HG02943 (cell line): Measurements from ENCODE around the gene DNAJA3.

Experiments used
- ATAC-seq: cut with Tn5 transposase; IDR thresholded peaks from one replicate; pipeline ENCODE4 v1.9.1; 2021; ENCODE audit warnings: mild to moderate bottlenecking, low read depth, moderate library complexity; ENCODE audit not compliant: unreplicated experiment

Gene DNAJA3

DNA sequence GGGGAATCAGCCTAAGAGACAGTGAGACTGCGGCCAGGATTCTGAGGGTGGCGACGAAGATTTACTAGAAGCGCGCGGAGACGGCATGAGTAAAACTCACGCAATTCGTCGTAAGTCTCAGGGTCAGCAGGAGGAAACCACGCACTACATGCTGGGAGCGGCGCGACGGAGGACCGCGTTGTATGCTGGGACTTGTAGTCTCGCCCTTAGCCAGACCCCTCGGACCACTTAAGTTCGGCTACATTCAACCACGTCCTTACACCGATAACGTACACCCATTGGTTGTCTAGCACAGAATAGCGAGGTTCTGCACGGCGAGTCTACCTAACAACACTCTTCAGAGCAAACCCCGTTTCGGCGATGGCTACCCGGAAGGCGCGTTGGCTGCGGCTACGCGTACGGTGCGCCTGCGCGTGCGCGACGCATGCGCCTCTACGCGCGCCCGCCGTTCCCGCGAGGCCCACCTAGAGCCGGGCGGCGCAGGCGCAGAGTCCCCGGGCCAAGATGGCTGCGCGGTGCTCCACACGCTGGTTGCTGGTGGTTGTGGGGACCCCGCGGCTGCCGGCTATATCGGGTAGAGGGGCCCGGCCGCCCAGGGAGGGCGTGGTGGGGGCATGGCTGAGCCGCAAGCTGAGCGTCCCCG, at the start of gene DNAJA3:
Gene DNAJA3, plus strand, starts transcription at position 491 of the 643 bp plus-strand sequence. Its CDS starts 14 bp downstream, at position 505.
- ATAC-seq = peak; percentile 88

DNA sequence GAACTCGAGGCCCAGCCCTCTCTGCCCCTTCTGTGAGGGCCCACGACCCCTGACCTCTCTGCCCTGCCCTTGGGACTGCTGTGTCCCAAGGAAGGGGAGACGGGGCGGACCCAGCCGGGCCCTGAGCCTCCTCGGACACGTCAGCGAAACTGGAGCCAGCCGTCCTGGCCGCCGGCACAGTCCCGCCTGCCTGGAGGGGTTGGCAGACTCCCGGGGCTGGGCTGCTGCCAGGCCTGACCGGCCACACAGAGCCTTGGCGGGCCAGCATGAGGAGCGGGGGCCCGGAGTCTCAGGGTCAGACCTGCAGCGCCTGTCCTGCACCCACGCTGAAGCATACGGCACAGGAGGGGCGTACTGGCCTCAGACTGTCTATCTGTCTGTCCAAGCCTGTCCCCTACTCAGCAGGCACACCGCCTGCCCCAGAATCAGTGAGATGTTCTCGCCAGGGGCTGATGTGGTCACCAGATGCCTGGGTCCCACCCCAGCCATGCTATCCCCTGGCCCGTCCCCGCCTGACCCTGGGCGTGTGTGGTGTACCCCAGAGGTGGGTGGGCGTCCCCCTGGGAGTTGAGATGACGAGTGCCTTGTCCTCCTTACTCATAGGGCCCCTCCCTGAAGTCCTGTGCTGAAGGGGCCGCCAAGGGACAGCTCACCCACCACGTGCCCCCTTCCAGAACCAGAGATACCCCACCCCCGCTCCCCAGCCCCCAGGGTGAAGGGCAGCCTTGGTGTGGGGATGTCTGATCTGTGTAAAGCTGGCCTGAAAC, 49.4 kb upstream of the DNAJA3 start:
- no peak for ATAC-seq

DNA sequence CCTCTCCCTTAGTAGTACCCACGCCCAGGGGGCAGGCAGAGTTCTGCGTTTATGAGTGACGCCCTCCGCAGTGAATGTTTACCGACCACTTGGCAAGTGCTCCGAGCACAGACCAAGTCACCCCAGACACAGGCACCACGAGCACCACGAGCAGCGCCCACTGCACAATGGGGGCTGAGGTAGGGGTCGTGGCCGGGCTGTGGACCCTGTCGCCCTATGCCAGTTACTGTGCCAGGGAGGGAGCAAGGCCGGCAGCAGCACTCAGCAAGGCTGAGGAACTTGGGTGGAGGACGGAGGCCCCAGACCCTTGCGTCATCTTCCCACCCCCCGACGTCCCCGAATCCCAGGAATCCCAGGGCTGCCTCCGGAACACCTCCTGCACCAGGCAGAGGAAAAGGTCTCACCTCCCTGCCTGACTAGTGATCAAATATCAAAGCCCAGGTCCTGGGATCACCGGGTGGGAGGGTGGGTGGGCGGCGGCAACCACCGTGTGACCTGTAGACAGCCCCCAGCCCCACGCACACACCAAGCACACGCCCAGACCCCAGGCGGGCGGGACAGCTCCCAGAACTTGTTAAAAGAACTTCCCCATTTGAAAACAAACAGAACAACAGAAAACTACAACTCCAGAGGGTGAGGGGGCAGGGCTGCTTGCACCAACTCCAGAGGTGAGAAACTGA, 48.6 kb upstream of the DNAJA3 start:
- no peak for ATAC-seq

DNA sequence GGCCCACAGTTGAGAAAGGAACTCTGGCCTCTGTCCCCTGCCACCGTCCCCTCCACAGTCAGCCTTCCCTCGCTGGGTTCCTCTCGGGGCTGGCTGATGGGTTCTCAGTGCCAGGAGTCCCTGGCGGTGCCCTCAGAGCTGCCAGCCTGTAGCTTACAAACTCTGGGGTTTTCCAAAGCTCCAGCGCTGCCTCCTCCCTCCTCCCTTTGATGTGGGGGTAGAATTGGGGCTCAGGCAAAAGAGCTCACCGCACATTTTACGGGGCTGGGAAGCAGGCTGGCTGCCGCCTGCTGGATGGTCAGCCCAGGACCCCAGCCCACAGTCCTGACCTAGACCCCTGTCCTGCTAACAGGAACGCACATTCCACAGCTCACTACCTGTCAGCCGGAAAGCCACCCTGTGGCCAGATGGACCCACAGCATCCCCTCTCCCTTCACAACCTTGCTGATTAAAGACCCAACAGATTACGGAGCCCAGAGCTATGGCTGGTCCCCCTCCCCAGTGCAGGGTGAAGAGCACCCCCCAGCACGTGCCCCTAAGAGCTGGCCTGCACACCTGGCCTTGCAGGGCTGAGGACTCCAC, 48.0 kb upstream of the DNAJA3 start:
- ATAC-seq = no peak

DNA sequence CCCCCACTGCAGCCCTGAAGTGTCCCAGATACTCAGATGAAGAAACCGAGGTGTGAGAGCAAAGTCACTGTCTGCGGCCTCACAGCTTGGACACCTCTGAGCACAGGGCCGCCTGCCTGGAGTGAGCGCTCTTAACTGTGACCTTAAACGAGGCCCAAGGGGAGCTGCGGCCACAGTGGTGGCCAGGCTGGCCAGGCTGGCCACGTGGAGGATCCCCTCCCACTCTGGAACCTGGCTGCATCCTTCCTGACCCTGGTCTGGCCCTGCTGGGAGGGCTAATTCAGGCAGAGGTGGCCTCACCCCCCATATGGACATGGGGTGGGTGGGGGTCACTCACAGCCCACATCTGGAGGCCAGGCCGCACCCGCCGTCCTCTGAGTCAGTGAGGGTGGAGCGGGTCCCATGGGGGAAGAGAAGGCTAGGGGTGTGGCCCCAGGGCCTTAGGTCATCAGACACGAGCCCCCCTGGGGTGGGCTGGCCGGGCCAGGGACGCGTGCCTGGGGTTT, 47.5 kb upstream of the DNAJA3 start:
- no peak for ATAC-seq

DNA sequence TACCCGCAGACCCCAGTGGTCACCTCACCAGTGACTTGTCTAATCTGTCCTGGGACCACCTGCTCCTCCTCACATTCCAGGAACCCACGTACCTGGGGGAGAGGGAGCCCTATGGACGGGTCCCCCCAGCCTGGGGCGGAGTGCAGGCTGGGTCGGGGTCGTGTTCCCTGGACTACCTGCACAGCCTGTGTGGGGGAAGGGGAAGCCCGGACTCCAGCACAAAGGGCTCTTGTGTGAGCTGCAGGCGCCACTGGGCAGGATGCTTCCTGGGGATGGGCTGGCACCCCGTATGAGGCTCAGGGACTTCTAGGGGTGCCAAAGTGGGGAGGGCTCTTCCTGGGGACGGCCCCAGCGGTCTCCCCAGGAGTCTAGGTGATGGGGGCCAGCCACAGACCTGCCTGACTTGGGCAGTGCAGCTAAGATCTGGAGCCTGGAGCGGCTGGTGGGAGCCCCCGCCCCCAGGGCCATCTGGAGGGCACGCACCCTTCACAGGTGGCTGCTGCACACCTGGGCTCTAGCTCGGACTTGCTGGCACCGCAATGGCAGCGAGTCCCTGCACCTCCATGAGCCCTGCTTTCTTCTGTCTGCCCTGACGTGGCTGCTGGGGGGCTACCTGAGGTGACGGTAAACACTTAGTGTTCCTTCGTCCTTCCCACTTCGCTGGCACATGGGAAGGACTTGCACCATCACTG, 46.5 kb upstream of the DNAJA3 start:
- ATAC-seq = no peak

DNA sequence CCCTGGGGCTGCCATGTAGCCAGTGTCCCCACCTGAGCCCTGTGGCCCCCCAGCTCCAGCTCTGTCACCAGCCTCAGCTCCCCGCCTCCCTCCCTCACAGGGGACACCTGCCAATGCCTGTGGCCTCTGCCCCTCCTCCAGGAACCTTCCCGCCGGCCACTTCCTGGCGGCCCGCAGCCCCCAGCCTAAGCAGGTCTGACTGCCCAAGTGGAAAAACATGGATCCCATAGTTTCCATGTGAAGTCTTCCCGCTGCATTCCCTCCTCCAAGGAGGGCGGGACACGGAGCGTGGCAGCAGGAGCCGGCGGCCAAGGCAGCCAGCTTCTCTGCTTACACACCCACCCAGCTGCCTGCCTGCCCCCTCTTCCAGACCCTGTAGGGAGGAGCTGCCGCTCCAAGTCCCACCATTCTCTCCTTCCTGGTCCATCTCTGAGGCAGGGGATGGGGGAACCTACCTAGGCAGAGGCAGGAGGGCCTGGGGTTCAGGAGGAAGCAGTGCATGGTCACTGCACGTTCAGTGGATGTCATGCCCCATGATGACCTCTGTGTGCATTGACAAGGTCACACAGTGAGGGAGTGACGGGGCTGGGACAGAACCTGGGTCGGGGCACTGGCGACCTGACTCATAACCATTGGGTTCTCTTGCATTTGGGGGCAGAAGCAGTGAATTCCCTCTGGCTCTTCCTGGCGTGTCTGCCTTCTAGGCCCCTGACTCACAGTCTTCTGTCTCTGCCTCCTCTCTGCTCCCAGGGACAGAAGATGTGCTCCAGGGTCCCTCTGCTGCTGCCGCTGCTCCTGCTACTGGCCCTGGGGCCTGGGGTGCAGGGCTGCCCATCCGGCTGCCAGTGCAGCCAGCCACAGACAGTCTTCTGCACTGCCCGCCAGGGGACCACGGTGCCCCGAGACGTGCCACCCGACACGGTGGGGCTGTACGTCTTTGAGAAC, 45.3 kb upstream of the DNAJA3 start:
- no peak for ATAC-seq

DNA sequence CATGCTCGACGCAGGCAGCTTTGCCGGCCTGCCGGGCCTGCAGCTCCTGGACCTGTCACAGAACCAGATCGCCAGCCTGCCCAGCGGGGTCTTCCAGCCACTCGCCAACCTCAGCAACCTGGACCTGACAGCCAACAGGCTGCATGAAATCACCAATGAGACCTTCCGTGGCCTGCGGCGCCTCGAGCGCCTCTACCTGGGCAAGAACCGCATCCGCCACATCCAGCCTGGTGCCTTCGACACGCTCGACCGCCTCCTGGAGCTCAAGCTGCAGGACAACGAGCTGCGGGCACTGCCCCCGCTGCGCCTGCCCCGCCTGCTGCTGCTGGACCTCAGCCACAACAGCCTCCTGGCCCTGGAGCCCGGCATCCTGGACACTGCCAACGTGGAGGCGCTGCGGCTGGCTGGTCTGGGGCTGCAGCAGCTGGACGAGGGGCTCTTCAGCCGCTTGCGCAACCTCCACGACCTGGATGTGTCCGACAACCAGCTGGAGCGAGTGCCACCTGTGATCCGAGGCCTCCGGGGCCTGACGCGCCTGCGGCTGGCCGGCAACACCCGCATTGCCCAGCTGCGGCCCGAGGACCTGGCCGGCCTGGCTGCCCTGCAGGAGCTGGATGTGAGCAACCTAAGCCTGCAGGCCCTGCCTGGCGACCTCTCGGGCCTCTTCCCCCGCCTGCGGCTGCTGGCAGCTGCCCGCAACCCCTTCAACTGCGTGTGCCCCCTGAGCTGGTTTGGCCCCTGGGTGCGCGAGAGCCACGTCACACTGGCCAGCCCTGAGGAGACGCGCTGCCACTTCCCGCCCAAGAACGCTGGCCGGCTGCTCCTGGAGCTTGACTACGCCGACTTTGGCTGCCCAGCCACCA, 44.4 kb upstream of the DNAJA3 start:
- ATAC-seq = no peak

DNA sequence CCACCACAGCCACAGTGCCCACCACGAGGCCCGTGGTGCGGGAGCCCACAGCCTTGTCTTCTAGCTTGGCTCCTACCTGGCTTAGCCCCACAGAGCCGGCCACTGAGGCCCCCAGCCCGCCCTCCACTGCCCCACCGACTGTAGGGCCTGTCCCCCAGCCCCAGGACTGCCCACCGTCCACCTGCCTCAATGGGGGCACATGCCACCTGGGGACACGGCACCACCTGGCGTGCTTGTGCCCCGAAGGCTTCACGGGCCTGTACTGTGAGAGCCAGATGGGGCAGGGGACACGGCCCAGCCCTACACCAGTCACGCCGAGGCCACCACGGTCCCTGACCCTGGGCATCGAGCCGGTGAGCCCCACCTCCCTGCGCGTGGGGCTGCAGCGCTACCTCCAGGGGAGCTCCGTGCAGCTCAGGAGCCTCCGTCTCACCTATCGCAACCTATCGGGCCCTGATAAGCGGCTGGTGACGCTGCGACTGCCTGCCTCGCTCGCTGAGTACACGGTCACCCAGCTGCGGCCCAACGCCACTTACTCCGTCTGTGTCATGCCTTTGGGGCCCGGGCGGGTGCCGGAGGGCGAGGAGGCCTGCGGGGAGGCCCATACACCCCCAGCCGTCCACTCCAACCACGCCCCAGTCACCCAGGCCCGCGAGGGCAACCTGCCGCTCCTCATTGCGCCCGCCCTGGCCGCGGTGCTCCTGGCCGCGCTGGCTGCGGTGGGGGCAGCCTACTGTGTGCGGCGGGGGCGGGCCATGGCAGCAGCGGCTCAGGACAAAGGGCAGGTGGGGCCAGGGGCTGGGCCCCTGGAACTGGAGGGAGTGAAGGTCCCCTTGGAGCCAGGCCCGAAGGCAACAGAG, 43.5 kb upstream of the DNAJA3 start:
- no peak for ATAC-seq

DNA sequence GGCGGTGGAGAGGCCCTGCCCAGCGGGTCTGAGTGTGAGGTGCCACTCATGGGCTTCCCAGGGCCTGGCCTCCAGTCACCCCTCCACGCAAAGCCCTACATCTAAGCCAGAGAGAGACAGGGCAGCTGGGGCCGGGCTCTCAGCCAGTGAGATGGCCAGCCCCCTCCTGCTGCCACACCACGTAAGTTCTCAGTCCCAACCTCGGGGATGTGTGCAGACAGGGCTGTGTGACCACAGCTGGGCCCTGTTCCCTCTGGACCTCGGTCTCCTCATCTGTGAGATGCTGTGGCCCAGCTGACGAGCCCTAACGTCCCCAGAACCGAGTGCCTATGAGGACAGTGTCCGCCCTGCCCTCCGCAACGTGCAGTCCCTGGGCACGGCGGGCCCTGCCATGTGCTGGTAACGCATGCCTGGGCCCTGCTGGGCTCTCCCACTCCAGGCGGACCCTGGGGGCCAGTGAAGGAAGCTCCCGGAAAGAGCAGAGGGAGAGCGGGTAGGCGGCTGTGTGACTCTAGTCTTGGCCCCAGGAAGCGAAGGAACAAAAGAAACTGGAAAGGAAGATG, 42.8 kb upstream of the DNAJA3 start:
- ATAC-seq = no peak

DNA sequence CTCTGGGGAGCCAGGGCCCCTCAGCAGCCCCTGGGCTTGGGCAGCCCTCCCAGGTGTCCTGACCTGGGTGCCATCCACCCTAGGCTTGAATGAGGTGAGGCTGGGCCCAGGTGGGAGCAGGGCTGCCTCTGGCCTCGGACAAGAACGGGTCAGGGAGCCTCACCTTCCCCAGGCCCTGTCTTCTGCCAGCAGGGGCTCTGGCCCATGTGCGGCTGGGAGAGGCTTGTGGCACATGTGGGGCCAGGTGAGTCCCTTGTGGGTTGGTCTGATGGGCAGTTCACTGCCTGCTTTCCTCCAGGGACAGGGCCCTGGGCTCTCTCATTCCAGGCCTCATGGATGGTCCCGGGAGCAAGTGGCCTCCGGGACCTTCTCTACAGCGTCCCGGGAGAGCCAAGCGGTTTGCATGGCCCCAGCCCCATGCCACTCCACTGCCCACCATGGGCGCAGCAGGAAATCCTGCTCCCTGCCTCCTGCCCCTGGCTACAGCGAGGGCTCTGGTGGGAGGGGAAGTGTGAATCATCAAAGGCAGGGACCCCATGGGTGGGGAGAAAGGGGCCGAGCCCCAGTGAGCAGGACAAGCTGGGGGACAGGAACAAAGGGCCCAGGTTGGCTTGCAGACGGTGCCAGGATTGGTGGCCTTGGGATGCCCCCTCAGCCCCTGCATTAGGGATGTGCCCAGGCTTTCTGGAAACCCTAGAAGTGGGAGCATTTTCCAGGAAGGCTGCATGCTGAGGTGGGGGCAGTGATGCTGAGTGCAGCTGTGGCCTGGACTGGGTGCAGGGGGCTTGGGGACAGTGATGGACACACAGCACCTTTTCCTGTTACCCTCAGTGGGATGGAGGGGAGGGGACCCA, 41.9 kb upstream of the DNAJA3 start:
- ATAC-seq = no peak

DNA sequence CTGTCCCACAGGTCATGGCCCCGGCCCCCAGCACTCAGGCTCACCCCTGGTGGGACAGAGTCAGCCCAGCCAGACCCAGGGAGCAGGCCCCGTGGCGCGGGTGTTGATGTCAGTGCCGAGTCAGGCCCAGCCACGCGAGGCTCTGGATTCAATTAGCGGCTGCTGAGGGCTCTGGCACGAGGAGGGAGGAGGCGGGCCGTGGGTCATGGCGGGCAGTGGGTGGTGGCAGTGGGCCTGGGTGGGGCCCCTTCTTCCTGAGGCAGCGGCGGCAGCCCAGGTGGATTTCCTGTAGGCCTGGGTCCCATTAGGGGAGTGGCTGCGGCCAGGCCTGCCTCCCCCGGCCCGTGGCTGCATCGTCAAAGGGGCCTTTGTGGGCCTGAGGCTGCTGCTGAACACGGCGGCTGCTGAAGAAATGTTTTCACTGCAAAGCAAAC, 41.1 kb upstream of the DNAJA3 start:
- no peak for ATAC-seq

DNA sequence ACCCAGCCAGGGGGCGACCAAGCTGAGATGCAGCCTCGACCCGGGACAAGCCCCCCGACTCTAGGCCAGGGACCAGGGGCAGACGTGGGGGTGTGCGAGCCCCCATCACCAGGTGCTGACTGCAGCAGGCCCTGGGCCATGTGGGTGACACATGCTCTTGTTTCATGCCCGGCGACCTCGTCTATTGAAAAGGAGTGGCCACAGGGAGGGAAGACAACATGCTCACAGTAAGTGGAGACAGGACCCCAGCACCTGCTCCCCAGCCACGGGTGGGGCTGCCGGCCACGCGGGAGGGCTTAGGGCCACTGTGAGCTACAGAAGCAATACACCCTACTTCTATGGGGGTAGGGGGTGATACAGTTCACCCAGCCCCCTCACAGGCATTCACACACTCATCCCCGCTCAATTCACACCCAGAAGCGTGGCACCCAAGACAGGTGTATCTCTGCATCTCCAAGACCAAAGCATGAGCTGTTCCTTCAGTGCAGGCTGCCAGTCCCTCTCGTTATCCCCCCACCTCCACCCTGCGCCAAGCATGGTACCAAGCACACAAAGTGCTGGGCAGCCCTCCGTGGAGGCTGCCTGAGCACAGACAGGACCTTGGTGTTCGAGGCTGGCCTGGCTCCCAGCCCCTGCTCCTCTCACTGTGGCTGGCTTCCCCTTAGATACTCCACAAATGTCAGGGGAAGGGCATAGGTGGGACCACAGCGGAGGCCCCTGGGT, 40.4 kb upstream of the DNAJA3 start:
- no peak for ATAC-seq

DNA sequence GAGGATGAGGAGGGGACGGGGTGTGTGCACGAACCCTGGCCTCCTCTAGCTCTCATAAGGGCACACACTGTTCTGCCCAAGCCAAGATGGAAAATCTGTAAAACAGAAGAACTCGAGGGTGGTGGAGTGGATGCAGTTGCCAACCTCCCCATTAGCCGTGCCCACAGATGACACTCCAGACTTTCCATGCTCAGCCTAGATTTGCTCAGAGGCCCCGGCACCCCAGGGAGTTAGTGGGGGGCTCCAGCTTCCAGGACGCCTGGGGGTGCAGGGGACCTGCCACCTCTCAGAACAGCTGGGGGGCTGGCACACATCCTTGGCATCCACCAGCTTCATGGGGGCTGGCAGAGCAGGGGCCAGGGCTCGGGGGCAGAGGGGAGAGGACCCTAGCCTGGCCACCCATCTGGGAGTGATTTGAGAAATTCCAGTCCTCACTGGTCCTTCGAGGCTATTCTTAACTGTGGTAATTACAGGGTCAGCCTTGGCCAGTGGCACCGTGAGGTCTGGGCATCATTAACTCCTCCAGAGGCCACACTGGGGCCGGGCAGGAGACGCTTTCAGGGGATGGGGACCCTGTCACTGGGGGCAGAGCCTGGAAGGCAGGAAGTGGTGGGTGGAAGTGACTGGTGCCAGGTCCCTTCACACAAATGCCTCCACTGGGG, 39.7 kb upstream of the DNAJA3 start:
- no peak for ATAC-seq

DNA sequence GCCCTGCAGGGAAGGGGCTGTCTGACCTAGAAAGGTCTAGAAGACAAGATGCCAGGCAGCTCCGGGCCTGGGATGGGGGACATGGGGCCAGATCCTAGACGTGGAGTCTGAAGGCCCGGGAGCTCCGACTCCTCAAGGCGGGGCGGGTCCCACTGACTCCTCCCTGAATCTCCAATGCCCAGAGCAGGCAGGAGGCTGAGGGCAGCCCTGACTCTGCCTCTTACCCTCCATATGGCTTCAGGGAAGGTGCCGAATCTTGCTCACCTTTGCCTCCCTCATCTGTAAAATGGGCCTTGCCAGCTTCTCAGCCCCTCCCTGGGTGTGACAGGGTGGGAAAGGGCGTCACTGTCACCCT, 39.2 kb upstream of the DNAJA3 start:
- no peak for ATAC-seq
